ENCODE data around the gene MICAL1.
A peak's percentile ranks its signal among the peaks of the same experiment; 100 is the strongest.
"Not testable (repeated sequence)": the region's sequence is repeated elsewhere in the genome, so short reads cannot be mapped to it uniquely, and the experiment has no call there.

MICAL1 gene

DNA sequence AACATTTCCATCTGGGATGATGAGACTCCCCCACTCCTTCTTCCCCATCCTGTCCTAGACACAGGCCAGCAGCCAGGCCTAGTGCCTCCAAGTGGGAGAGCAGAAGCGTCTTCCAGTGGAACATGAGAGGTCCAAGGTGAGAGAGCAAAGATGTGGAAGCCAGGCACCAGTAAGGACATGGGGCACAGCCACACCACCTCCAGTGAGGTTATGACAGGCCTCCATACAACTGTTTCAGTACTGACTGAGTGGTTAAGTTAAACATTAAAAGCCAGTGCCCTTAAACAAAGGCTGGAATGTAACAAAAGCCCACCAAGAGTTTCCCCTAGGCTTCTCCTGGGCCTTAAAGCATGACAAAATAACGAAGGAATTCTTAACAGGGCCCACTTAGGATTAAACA, 22.2 kb upstream of the MICAL1 start:
- DNase-seq (ENCODE audit: low spot score): no peak

DNA sequence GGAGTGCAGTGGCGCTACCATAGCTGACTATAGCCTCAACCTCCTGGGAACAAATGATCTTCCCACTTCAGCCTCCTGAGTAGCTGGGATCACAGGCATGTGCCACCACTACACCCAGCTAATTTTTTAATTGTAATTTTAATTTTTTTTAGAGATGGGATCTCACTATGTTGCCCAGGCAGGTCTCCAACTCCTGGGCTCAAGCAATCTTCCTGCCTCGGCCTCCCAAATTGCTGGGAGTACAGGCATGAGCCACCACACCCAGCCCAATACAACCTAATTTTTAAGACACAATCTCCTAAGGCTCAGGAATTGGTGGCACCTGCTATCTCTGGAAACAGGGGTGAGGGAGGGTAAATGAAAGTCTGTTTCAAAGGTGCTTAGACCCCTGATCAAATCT, 21.6 kb upstream of the MICAL1 start:
- no peak for DNase-seq (ENCODE audit: low spot score)

GRCh38 chr6:109475625-109476024, 20.1 kb upstream of the MICAL1 start:
- DNase-seq (ENCODE audit: low spot score): no peak

GRCh38 chr6:109474995-109475394, 19.4 kb upstream of the MICAL1 start:
- DNase-seq (ENCODE audit: low spot score): no peak

DNA sequence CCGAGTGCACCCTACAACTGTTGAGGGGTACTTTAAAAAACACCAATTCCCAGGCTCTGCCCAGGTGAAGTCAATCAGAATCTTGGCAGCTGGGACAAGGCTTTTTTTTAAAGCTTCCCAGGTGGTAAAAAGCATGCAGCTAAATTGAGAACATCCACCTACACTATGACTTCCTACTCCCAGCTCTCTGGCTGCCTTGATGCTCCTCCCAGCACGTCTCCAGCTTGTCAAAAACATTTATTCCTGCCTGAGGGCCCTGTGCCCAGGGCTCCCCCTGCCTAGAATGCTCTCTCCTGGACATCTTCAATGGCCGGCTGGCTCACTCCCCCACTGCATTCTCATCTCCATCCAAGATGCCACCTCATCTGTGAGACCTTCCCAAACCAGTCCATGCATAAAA, 17.5 kb upstream of the MICAL1 start:
- DNase-seq (ENCODE audit: low spot score): no peak

DNA sequence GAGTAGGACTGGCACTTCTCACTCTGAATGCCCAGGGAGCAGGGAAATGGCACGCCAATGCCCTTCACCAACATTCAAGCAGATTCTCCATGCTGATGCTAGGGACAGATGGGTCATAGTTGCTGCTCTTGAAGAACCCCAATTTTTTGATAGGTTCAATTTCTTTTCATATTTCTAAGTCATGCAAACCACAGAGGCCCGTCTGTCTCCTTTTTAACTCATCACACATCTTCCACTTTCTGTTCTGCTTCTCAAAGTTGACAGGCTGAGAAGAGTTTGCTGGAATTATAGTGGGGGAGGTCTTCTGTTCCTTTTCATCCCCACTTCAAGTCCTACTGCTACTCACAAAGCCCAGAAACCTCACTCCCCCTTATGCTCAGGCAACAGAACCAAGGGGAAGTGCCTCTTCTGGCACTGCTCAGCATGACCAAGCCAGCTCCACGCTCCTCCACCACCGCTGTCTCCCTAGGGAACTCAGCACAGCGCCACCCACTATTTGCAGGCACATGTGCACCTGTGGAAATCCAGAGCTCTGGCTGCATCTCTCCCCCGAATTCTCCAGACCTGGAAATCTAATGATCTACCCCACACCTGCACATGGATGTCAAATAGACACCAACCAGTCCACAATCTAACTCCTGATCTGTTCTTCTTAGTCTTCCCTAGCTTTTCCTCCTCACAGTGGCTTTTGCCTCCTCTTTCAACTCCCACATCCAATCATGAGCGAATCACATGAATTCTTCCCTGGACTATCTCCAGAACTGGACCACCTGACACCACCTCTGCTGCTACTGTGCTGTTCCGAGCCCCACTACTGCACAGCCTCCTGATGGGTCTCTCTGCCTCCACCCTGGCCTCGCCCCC, 16.8 kb upstream of the MICAL1 start:
- no peak for DNase-seq (ENCODE audit: low spot score)

DNA sequence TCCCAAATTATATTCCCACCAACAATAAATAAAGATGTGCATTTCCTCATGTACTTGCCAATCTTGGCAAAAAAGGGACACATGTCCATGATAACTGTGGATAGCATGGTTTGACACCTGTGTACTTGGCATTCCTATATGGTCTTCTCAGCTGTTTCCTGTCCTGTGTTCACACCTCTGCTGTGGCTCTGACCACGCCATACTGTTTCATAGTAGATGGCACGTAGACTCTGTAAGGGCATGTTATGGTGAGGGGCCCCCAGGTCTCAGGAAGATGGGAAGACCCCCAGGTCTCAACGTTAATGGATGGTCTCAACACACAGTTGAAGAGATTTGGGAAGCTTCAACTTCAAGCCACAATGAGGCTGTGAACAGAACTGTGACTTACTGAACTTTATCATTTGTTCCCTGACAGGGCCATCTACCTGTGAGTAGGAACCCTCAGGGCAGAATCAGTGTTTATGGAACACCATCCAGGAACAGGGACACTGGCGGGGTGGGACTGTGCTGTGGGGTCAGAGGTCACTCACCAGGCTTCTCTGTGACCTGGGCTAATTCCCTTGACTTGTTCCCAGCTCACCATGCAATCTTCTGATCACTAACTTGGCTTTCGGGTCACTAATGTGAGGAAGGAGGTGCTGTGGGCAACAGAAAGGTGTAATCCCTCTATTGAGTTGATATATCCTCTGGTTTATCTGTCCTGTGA, 15.7 kb upstream of the MICAL1 start:
- DNase-seq (ENCODE audit: low spot score): no peak

- DNase-seq (ENCODE audit: low spot score): no peak
Observed at GRCh38 chr6:109469591-109470189, 14.1 kb upstream of the MICAL1 start.

GRCh38 chr6:109467696-109468095, 12.1 kb upstream of the MICAL1 start:
- no peak for DNase-seq (ENCODE audit: low spot score)

DNA sequence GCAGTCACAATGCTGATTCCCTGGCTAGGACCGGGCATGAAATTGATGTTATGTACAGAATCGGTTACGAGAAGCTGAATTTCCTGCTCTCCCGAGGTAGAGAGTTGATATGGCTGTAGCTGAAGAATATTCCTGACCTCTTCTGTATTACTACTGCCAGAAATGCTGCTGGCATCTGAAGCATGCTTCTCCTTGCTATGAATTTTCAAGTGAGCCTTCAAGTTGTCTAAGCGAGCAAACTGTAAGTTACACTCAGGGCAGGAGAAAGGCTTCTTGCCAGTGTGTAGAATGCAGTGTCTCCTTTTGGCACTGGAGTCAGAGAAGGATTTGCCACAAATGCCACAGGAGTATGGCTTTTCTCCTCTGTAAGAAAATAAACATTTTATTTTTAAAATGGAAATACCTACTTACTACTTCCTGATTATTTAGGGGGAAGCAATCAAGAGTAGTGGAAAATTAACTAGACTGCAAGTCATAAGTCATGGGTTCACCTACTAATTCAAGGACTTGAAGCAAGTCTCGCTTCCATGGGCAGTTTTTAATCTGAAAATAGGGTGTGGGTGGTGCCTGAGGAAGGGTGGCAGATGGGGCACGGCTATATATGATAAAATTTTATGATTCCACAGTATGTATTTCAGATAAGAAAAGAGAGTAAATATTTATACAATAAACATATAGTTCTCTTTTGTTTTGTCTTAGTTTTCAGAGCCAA, 10.8 kb upstream of the MICAL1 start:
- no peak for DNase-seq (ENCODE audit: low spot score)

DNA sequence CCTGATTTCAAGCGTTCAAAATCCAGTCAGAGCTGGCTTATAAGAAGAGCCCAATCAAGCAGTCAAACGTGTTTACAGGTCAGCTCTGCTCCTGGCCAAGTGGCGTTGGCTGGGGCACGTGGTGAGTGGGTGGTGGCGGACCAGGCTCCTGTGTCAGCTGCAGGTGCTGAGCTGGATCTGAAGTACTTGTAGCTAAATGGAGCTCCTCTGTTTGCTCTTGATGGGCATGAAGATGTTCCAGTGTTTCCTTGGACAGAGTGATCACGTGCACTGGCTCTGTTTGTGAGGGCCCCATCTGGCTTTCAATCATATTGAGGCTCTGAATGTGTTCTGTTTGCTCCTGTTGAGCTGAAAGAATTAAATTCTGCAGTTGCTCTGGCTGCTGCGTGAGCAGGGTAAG, 10.2 kb upstream of the MICAL1 start:
- DNase-seq (ENCODE audit: low spot score): no peak

- DNase-seq (ENCODE audit: low spot score): no peak
Observed at GRCh38 chr6:109461733-109462526, 6.4 kb upstream of the MICAL1 start.

DNA sequence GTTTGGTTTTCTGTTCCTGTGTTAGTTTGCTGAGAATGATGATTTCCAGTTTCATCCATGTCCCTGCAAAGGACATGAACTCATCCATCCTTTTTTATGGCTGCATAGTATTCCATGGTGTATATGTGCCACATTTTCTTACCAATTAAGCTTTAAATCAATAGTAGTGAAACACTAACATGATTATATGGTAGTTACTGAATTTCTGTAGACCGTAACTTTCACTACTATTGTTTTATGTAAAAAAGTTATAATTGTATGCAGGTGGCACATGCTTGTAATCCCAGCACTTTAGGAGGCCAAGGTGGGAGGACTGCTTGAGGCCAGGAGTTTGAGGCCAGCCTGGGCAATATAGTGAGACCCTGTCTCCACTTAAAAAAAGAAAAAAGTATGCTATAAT, 5.6 kb upstream of the MICAL1 start:
- DNase-seq (ENCODE audit: low spot score): not testable (repeated sequence)

GRCh38 chr6:109460161-109460829, 4.7 kb upstream of the MICAL1 start:
- DNase-seq (ENCODE audit: low spot score): no peak

DNA sequence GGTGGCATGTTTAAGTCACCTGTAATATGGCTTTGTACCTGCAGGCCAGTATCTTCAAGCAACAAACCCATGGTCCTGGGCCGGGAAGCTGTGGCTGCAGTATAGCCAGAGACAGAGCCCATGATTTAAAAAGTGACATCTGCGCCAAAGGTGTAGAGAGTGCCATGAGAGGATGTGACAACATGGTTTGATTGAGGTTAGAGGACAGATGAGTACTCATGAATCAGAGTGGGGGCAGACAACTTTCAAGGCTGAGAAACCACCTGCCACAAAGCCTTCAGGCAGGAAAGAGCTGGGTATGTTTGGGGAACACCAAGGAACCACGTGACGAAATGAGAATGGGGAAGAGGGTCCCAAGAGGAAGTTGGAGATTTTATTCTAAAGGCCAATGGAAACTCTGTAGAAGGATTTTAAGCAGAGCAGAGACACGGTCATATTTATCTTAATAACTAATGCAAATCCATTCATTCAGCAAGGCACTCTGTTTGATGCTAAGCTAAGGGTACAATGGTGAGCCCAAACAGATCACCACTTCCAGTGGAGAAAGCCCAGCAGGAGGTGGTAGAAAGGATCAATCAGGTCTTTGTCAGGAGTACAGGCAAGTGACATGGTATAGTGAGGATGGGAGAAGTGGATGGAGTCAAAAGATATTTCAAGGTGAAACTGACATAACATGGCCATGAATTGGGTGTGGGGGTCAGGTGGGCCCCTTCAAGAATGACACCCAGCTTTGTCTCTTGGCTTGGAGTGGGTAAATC, 3.4 kb upstream of the MICAL1 start:
- no peak for DNase-seq (ENCODE audit: low spot score)

GRCh38 chr6:109457562-109457996, 2.0 kb upstream of the MICAL1 start:
- DNase-seq (ENCODE audit: low spot score): no peak

DNA sequence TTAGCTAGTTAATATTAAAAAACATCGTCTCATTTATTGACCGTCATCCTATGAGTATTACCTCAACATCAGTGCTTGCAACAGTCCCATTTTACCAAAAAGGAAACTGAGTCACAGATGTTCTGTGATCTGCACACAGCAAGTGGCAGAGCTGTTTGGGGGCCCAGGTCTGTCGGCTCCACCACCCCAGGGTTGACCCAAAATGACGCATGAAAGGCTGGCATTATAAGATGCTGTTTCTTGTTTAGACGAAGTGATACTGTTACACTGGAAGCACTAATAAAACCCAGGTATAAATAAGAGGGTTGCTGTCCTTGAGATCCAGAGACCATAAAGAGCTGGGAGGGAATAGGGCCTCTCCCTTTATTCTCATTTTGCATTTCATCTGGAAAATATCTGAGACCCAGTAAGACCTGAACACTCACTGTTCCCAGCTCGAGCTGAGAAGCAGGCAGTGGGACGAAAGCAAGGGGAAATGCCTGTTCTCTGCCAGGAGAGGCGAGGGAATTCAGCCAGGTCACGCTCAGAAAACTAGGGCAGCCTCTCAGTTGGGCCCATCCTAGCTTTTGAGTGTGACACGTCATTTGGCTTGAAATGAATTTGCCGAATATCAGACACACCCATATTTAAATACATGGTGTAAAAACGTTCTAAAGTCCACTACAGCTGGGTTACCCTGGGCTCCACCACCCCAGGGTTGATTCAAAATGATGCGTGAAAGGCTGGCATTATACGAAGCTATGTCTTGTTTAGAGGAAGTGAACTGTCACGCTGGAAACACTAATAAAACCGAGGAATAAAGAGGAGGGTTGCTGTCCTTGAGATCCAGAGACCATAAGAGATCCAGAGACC, 1.4 kb upstream of the MICAL1 start:
- DNase-seq (ENCODE audit: low spot score): peak; percentile 86

DNA sequence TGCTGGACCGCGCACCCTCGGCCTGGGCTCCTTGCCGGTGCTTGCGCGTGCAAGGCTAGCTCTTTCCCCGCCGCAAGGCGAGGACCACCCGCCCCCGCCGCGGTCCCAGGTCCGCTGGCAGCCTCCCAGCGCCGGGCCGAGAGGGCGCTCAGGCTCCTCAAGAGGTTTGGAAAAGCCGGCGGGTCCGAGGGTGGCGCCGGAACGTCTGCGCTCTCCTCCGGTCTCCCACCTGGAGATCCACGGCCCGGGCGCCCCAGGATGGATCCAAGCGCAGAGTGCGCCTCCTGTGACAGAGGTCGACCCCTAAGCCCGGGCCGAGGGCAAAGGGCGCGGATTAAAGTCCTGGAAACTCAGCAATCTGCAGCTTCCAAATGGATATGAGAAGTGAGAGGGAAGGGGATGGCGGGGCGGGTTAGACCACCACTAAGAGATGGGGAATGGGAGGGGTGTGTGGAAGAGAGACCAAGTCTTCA, 575 bp upstream of the MICAL1 start:
- no peak for DNase-seq (ENCODE audit: low spot score)

Data from AG08395 (cell line).